Neural cell (in vitro differentiated cells): Measurements from ENCODE around the gene SLC22A16. TPM values are rescaled to one million over a fixed set of nuclear protein-coding genes. Genes with fewer than 3 reads are reported as not detected.

Source experiments
- H2AFZ ChIP-seq: fragments of 200-600, 300-800 bp; sonication (generic), shearing (Covaris generic); 2 replicates; pipeline ENCODE4 v1.6.0; 2014; ENCODE audit warnings: low read depth, mild to moderate bottlenecking, antibody characterized with exemption, low read length, moderate library complexity
- H3F3A ChIP-seq: fragments of 200-600 bp; shearing (Covaris generic); 2 replicates; pipeline ENCODE4 v1.6.1; 2016; ENCODE audit warnings: mild to moderate bottlenecking, moderate library complexity, mixed read lengths, antibody characterized with exemption, low read length; ENCODE audit not compliant: insufficient read depth, poor library complexity, severe bottlenecking
- H3K27ac ChIP-seq: fragments of 200-600, 300-800 bp; sonication (generic), shearing (Covaris generic); 2 replicates; pipeline ENCODE4 v1.5.1; 2014; ENCODE audit warnings: mild to moderate bottlenecking, low read length, moderate library complexity
- H3K27me3 ChIP-seq: fragments of 300-800, 200-600 bp; sonication (generic), shearing (Covaris generic); 2 replicates; pipeline ENCODE4 v1.6.0; 2014; ENCODE audit warnings: mild to moderate bottlenecking, low read depth, low read length, moderate library complexity; ENCODE audit not compliant: insufficient read depth
- H3K36me3 ChIP-seq: fragments of 300-800, 200-600 bp; sonication (generic), shearing (Covaris generic); 2 replicates; pipeline ENCODE4 v1.5.1; 2014; ENCODE audit warnings: mild to moderate bottlenecking, antibody characterized with exemption, low read length, moderate library complexity; ENCODE audit not compliant: insufficient read depth
- H3K4me2 ChIP-seq: fragments of 300-800, 200-600 bp; sonication (generic), shearing (Covaris generic); 2 replicates; pipeline ENCODE4 v1.6.0; 2014; ENCODE audit warnings: mild to moderate bottlenecking, low read length
- H3K4me3 ChIP-seq: fragments of 300-800, 200-600 bp; sonication (generic), shearing (Covaris generic); 2 replicates; pipeline ENCODE4 v1.5.1; 2014; ENCODE audit warnings: mild to moderate bottlenecking, low read length, moderate library complexity
- H3K79me2 ChIP-seq: fragments of 200-600 bp; shearing (Covaris generic); replicated peaks from 2 replicates; pipeline ENCODE4 v1.6.0; 2014; ENCODE audit warnings: mild to moderate bottlenecking, low read length, moderate library complexity; ENCODE audit not compliant: insufficient read depth
- H3K9ac ChIP-seq: fragments of 300-800, 200-600 bp; sonication (generic), shearing (Covaris generic); 2 replicates; pipeline ENCODE4 v1.6.1; 2016; ENCODE audit warnings: mild to moderate bottlenecking, low read length, mixed read lengths
- H3K9me2 ChIP-seq: fragments of 200-600 bp; shearing (Covaris generic); 2 replicates; pipeline ENCODE4 v1.6.1; 2016; ENCODE audit warnings: mild to moderate bottlenecking, low read length, mixed read lengths; ENCODE audit not compliant: insufficient read depth
- H3K9me3 ChIP-seq: fragments of 200-600, 300-800 bp; sonication (generic), shearing (Covaris generic); 2 replicates; pipeline ENCODE4 v1.6.1; 2016; ENCODE audit warnings: mild to moderate bottlenecking, mixed run types, low read length, moderate library complexity, mixed read lengths
- H4K20me1 ChIP-seq: fragments of 200-600 bp; shearing (Covaris generic); 2 replicates; pipeline ENCODE4 v1.6.1; 2016; ENCODE audit warnings: mild to moderate bottlenecking, mixed run types; ENCODE audit not compliant: insufficient read depth
- EP300 ChIP-seq: fragments of 450-650 bp; conservative IDR thresholded peaks from 2 replicates; pipeline ENCODE4 v1.6.1; 2014; ENCODE audit warnings: antibody characterized with exemption, mild to moderate bottlenecking, moderate library complexity; ENCODE audit not compliant: poor library complexity, severe bottlenecking
- EZH2 ChIP-seq: fragments of 200-600, 300-800 bp; shearing (Covaris generic), sonication (generic); IDR thresholded peaks from 2 replicates; pipeline ENCODE4 v1.6.1; 2014; ENCODE audit warnings: antibody characterized with exemption, low read length, borderline replicate concordance, mild to moderate bottlenecking; ENCODE audit not compliant: insufficient read depth, poor library complexity, severe bottlenecking
- MXI1 ChIP-seq: fragments of 450-650 bp; conservative IDR thresholded peaks from 2 replicates; pipeline ENCODE4 v1.6.1; 2014; ENCODE audit warnings: antibody characterized with exemption, mild to moderate bottlenecking; ENCODE audit not compliant: poor library complexity, severe bottlenecking
- POLR2AphosphoS5 ChIP-seq: IDR thresholded peaks from 2 replicates; pipeline ENCODE4 v1.6.1; 2012
- RAD21 ChIP-seq: fragments of 450-650 bp; conservative IDR thresholded peaks from 2 replicates; pipeline ENCODE4 v1.6.1; 2014; ENCODE audit warnings: antibody characterized with exemption, mild to moderate bottlenecking, moderate library complexity
- SMC3 ChIP-seq: fragments of 450-650 bp; conservative IDR thresholded peaks from 2 replicates; pipeline ENCODE4 v1.6.1; 2014; ENCODE audit warnings: antibody characterized with exemption, mild to moderate bottlenecking, moderate library complexity; ENCODE audit not compliant: poor library complexity
- TAF1 ChIP-seq: IDR thresholded peaks from 2 replicates; pipeline ENCODE4 v1.6.1; 2012; ENCODE audit warnings: low read depth
- polyA plus RNA-seq: library from polyadenylated mRNA; depleted of rRNA; stranded (reverse); fragments of >200 nt; gene quantifications from 2 replicates; pipeline ENCODE4 v1.2.3, GENCODE V29; 2014
- TF ChIP-seq, protein P1 (sequence below): IDR thresholded peaks from 2 replicates; pipeline ENCODE4 v1.6.1; 2012; ENCODE audit warnings: borderline replicate concordance
- TF ChIP-seq, protein P2 (sequence below): fragments of 450-650 bp; IDR thresholded peaks from 2 replicates; pipeline ENCODE4 v1.5.1; 2014; ENCODE audit warnings: antibody characterized with exemption, mild to moderate bottlenecking, moderate library complexity; ENCODE audit not compliant: poor library complexity, severe bottlenecking

The SLC22A16 gene
- polyA plus RNA-seq, 1 donor from 2014 or later = not detected

DNA sequence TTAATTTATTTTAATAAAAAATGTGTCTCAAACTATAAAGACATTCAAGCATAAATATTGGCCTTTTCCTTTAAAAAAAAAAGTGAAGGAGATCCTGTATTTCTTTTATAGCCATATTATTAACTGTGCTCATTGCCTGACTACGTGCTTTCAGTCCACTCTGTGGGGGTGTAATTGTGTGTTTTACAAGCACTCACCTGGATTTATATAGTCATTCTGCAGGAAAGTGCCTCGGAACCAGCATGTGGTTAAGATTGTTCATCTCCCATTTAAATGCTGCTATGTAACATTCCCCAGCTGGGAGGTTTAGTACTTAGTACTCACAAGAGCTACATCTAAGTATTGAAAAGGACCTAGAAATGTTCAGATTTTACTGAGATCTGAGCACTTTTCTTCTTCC, 47.9 kb upstream of the SLC22A16 start:
- no peak overlapping the region for H2AFZ ChIP-seq
- TF ChIP-seq MXI1 (no peak), EZH2 (no peak), RAD21 (no peak), TAF1 (no peak), POLR2AphosphoS5 (peak; percentile 72), SMC3 (no peak), EP300 (no peak)
- TF ChIP-seq, protein P1, sequence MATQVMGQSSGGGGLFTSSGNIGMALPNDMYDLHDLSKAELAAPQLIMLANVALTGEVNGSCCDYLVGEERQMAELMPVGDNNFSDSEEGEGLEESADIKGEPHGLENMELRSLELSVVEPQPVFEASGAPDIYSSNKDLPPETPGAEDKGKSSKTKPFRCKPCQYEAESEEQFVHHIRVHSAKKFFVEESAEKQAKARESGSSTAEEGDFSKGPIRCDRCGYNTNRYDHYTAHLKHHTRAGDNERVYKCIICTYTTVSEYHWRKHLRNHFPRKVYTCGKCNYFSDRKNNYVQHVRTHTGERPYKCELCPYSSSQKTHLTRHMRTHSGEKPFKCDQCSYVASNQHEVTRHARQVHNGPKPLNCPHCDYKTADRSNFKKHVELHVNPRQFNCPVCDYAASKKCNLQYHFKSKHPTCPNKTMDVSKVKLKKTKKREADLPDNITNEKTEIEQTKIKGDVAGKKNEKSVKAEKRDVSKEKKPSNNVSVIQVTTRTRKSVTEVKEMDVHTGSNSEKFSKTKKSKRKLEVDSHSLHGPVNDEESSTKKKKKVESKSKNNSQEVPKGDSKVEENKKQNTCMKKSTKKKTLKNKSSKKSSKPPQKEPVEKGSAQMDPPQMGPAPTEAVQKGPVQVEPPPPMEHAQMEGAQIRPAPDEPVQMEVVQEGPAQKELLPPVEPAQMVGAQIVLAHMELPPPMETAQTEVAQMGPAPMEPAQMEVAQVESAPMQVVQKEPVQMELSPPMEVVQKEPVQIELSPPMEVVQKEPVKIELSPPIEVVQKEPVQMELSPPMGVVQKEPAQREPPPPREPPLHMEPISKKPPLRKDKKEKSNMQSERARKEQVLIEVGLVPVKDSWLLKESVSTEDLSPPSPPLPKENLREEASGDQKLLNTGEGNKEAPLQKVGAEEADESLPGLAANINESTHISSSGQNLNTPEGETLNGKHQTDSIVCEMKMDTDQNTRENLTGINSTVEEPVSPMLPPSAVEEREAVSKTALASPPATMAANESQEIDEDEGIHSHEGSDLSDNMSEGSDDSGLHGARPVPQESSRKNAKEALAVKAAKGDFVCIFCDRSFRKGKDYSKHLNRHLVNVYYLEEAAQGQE = no peak
- TF ChIP-seq, protein P2, sequence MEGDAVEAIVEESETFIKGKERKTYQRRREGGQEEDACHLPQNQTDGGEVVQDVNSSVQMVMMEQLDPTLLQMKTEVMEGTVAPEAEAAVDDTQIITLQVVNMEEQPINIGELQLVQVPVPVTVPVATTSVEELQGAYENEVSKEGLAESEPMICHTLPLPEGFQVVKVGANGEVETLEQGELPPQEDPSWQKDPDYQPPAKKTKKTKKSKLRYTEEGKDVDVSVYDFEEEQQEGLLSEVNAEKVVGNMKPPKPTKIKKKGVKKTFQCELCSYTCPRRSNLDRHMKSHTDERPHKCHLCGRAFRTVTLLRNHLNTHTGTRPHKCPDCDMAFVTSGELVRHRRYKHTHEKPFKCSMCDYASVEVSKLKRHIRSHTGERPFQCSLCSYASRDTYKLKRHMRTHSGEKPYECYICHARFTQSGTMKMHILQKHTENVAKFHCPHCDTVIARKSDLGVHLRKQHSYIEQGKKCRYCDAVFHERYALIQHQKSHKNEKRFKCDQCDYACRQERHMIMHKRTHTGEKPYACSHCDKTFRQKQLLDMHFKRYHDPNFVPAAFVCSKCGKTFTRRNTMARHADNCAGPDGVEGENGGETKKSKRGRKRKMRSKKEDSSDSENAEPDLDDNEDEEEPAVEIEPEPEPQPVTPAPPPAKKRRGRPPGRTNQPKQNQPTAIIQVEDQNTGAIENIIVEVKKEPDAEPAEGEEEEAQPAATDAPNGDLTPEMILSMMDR = no peak
- H3K9ac ChIP-seq = no peak overlapping the region
- no peaks in the 10 kb centered on the region for H3K9me3 ChIP-seq
- H3K9me2 ChIP-seq = no peaks in the 10 kb centered on the region
- no peak overlapping the region for H3K4me3 ChIP-seq
- no peaks in the 10 kb centered on the region for H4K20me1 ChIP-seq
- no peaks in the 10 kb centered on the region for H3F3A ChIP-seq
- H3K36me3 ChIP-seq = no peaks in the 10 kb centered on the region
- H3K27me3 ChIP-seq = no peaks in the 10 kb centered on the region
- H3K79me2 ChIP-seq = no peaks in the 10 kb centered on the region
- H3K27ac ChIP-seq = no peak overlapping the region
- H3K4me2 ChIP-seq = no peak overlapping the region

DNA sequence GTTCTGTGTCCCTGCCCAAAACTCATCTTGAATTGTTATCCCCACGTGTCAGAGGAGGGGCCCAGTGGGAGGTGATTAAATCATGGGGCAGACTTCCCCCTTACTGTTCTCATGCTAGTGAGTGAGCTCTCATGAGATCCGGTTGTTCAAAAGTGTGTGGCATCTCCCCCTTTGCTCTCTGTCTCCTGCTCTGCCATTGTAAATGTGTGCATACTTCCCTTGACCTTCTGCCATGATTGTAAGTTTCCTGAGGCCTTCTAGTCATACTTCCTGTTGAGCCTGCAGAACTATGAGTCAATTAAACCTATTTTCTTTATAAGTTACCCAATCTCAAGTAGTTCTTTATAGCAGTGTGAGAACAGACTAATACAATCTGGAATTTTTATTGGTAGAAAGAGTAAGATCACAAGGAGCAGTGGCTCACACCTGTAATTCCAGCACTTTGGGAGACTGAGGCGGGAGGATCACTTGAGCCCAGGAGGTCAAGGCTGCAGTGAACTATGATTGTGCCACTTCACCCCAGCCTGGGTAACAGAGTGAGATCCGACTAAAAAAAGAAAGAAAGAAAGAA, 47.1 kb upstream of the SLC22A16 start:
- Histone ChIP-seq H3K9me2 (no peaks in the 10 kb centered on the region), H3K27ac (no peak overlapping the region), H3K4me2 (no peak overlapping the region), H3F3A (no peaks in the 10 kb centered on the region), H3K36me3 (no peaks in the 10 kb centered on the region), H3K27me3 (no peaks in the 10 kb centered on the region), H2AFZ (no peak overlapping the region), H3K79me2 (no peaks in the 10 kb centered on the region), H3K4me3 (no peak overlapping the region), H4K20me1 (no peaks in the 10 kb centered on the region), H3K9me3 (no peaks in the 10 kb centered on the region), H3K9ac (no peak overlapping the region)
- TF ChIP-seq RAD21 (no peak), MXI1 (no peak), EP300 (no peak), POLR2AphosphoS5 (no peak), EZH2 (no peak), TAF1 (no peak), SMC3 (no peak)
- TF ChIP-seq, protein P1 = no peak
